CD4-positive, CD25-positive, alpha-beta regulatory T cell (primary cell): ENCODE results near the gene ZNF611. TPM values are rescaled to one million over a fixed set of nuclear protein-coding genes. Genes with fewer than 3 reads are reported as not detected.
A peak's percentile ranks its signal among the peaks of the same experiment; 100 is the strongest.

Experiments used
- ATAC-seq, 2 donors: fragments of 150-1000 bp; cut with Tn5 transposase; one replicate each; pipeline ENCODE4 v1.10.0; 2021; ENCODE audit warnings: low read depth in 2 of 2, moderate number of reproducible peaks in 2 of 2, moderate library complexity in 1 of 2
- DNase-seq, 3 donors: peaks; one replicate each; pipeline versions ENCODE4 v3.0.0 to v3.0.0-alpha.2; 2012 to 2022; ENCODE audit warnings: mixed read lengths in 1 of 3
- H3K27ac ChIP-seq: one replicate; pipeline ENCODE4 v1.7.0; 2013; ENCODE audit warnings: mild to moderate bottlenecking, low read length; ENCODE audit not compliant: insufficient read depth, poor library complexity, severe bottlenecking
- H3K27me3 ChIP-seq: one replicate; pipeline ENCODE4 v1.7.0; 2013; ENCODE audit warnings: low read length; ENCODE audit not compliant: control insufficient read depth, insufficient read depth
- H3K36me3 ChIP-seq: one replicate; pipeline ENCODE4 v1.7.0; 2013; ENCODE audit warnings: mild to moderate bottlenecking, low read length, moderate library complexity; ENCODE audit not compliant: control insufficient read depth, insufficient read depth
- H3K4me1 ChIP-seq: 2 replicates; pipeline ENCODE4 v1.7.0; 2013; ENCODE audit warnings: mild to moderate bottlenecking, low read length; ENCODE audit not compliant: insufficient read depth, control insufficient read depth, poor library complexity, severe bottlenecking
- H3K4me3 ChIP-seq: one replicate; pipeline ENCODE4 v1.7.0; 2013; ENCODE audit warnings: low read depth, mild to moderate bottlenecking, low read length, moderate library complexity
- H3K9me3 ChIP-seq, 2 experiments: 1 replicate in 1 of 2; 2 replicates in 1 of 2; pipeline ENCODE4 v1.7.0; 2013; ENCODE audit warnings: low read length in 2 of 2, mild to moderate bottlenecking in 1 of 2, moderate library complexity in 1 of 2; ENCODE audit not compliant: control insufficient read depth in 2 of 2
- H3K27ac Mint-ChIP-seq, 3 donors: one replicate each; pipeline ENCODE4 v1.8.0; 2020 to 2022; ENCODE audit warnings: mild to moderate bottlenecking in 3 of 3, mixed read lengths in 3 of 3, moderate library complexity in 2 of 3
- H3K27me3 Mint-ChIP-seq: one replicate; pipeline ENCODE4 v1.8.0; 2022; ENCODE audit warnings: mild to moderate bottlenecking, mixed read lengths
- H3K36me3 Mint-ChIP-seq: one replicate; pipeline ENCODE4 v1.8.0; 2020; ENCODE audit warnings: mixed read lengths
- H3K4me1 Mint-ChIP-seq, 4 donors: one replicate each; pipeline ENCODE4 v1.8.0; 2020 to 2022; ENCODE audit warnings: mixed read lengths in 4 of 4, mild to moderate bottlenecking in 1 of 4
- H3K4me3 Mint-ChIP-seq, 4 donors: one replicate each; pipeline ENCODE4 v1.8.0; 2020 to 2022; ENCODE audit warnings: mild to moderate bottlenecking in 4 of 4, mixed read lengths in 4 of 4, moderate library complexity in 3 of 4
- H3K9me3 Mint-ChIP-seq, 7 donors: one replicate each; pipeline ENCODE4 v1.8.0; 2020 to 2022; ENCODE audit warnings: mixed read lengths in 7 of 7, mild to moderate bottlenecking in 3 of 7, moderate library complexity in 2 of 7
- polyA plus RNA-seq, 4 donors: library from polyadenylated mRNA; unstranded; fragments of 300-500 nt; fragmentation: Illumina TruSeq; gene quantifications; one replicate each; pipeline ENCODE4 v1.2.3, GENCODE V29; 2021
- total RNA-seq: library from RNA; stranded (reverse); gene quantifications from one replicate; pipeline ENCODE4 v1.2.3, GENCODE V29; 2022

Gene ZNF611
- total and polyA plus RNA-seq, 5 donors from 2014 or later = 19.0 to 34.1 (median 26.9) TPM

DNA sequence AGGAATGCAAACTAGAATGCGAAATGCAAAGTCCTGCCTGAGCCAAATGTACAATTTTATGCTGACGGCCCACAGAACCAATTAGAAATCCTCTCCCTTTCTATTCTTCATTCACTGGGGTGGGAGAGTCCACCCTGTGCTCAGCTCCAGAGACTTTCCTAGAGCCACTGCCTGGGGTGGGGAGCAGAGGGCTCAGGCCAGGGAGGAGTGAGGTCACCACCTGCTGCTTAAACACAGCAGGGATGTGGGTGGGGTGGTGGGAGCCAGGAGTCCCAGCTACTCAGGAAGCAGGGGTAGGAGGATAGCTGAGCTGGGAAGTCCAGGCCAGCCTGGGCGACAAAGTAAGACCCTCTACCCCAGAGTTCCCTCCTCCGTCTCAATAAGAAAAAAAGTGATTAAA lies 69.8 kb downstream of the ZNF611 start:
- Histone ChIP-seq H3K4me3 (no peak overlapping the region), H3K27ac (no peak overlapping the region), H3K27me3 (no peaks in the 10 kb centered on the region), H3K4me1 (no peaks in the 10 kb centered on the region), H3K9me3 (peaks cover 15 to 20% of the 10 kb centered on the region in 2 experiments), H3K36me3 (peaks cover 43% of the 10 kb centered on the region)
- ATAC-seq = no peak
- Mint-ChIP-seq H3K4me1 (peaks cover 0 to 17% (median 4%) of the 10 kb centered on the region in 4 donors), H3K4me3 (no peak overlapping the region), H3K27me3 (no peaks in the 10 kb centered on the region), H3K36me3 (peaks cover 68% of the 10 kb centered on the region), H3K27ac (peak overlapping the region in 1 of 3 donors; percentile 42), H3K9me3 (peaks cover 0 to 30% (median 2%) of the 10 kb centered on the region in 7 donors)
- DNase-seq = no peak

DNA sequence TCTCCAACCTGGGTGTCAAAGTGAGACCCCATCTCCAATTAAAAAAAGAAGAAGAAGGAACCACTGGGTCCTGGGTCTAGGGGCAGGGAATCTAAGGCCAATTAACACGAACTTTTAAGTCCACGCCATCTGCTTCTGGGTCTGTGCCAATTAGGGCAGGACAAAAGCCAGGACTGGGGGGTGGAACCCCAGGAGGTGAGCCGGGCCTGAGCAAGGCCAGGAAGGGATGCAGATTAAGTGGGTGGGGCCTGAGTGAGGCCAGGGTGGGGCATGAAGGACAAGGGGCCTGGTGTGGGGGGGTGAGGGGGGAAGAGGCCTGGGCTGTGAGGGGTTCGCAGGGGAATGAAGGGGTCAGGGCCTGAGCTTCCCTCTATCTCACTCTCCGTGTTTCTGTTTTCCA lies 70.4 kb downstream of the ZNF611 start:
- Histone ChIP-seq H3K4me3 (no peak overlapping the region), H3K36me3 (peaks cover 44% of the 10 kb centered on the region), H3K4me1 (no peaks in the 10 kb centered on the region), H3K27me3 (no peaks in the 10 kb centered on the region), H3K9me3 (peaks cover 17 to 19% of the 10 kb centered on the region in 2 experiments), H3K27ac (no peak overlapping the region)
- peaks cover 0 to 30% (median 2%) of the 10 kb centered on the region in 7 donors for H3K9me3 Mint-ChIP-seq
- ATAC-seq (no peak), DNase-seq (no peak)
- peaks cover 68% of the 10 kb centered on the region for H3K36me3 Mint-ChIP-seq
- no peaks in the 10 kb centered on the region for H3K27me3 Mint-ChIP-seq
- H3K4me3 Mint-ChIP-seq = no peak overlapping the region
- no peak overlapping the region for H3K27ac Mint-ChIP-seq
- H3K4me1 Mint-ChIP-seq = peaks cover 1 to 14% (median 4%) of the 10 kb centered on the region in 4 donors

DNA sequence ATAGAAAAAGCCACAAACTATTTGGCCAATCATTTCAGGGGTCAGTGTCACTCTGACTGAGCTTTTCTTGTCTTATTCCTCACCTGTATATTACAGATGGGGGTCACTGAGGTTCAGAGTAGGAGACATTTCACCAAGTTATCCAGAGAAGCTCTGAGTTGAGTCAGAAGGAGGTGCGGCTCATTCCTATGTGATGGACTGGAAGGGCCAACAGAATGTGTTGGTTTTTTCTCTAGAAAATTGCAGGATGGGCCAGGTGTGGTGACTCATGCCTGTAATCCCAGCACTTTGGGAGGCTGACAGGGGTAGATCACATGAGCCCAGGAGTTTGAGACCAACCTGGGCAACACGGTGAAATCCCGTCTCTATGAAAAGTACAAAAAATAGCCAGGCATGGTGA lies 72.2 kb downstream of the ZNF611 start:
- peaks cover 70% of the 10 kb centered on the region for H3K36me3 Mint-ChIP-seq
- H3K4me3 Mint-ChIP-seq = no peak overlapping the region
- peaks cover 0 to 38% (median 3%) of the 10 kb centered on the region in 7 donors for H3K9me3 Mint-ChIP-seq
- no peak overlapping the region for H3K4me3 ChIP-seq
- H3K27ac ChIP-seq = no peak overlapping the region
- H3K36me3 ChIP-seq = peaks cover 49% of the 10 kb centered on the region
- no peaks in the 10 kb centered on the region for H3K4me1 ChIP-seq
- H3K27me3 Mint-ChIP-seq = no peaks in the 10 kb centered on the region
- H3K27ac Mint-ChIP-seq = no peak overlapping the region
- H3K4me1 Mint-ChIP-seq = peaks cover 4 to 7% (median 5%) of the 10 kb centered on the region in 4 donors
- H3K9me3 ChIP-seq = peaks cover 18 to 27% of the 10 kb centered on the region in 2 experiments
- no peaks in the 10 kb centered on the region for H3K27me3 ChIP-seq
- ATAC-seq (no peak), DNase-seq (no peak)

DNA sequence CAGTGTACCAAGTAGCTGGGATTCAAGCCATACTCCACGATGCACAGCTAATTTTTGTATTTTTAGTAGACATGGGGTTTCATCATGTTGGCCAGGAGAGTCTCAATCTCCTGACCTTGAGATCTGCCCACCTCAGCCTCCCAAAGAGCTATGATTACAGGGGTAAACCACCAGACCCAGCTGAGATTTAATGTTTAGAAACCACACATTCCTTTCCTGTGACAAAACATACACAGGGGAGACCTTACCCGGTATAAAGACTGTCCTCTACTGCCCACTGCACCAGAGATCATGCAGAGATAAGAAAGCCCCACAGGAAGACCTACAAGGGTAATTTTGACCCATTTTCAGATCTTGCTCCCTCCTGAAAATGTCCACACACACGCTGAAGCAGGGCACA lies 73.9 kb downstream of the ZNF611 start:
- Histone ChIP-seq H3K36me3 (peaks cover 64% of the 10 kb centered on the region), H3K9me3 (peaks cover 23 to 37% of the 10 kb centered on the region in 2 experiments), H3K27ac (no peak overlapping the region), H3K27me3 (no peaks in the 10 kb centered on the region), H3K4me1 (no peaks in the 10 kb centered on the region), H3K4me3 (no peak overlapping the region)
- Mint-ChIP-seq H3K27ac (no peak overlapping the region), H3K4me1 (peaks cover 4 to 7% (median 5%) of the 10 kb centered on the region in 4 donors), H3K27me3 (no peaks in the 10 kb centered on the region), H3K4me3 (no peak overlapping the region), H3K36me3 (peaks cover 69% of the 10 kb centered on the region), H3K9me3 (peaks cover 0 to 40% (median 3%) of the 10 kb centered on the region in 7 donors)
- ATAC-seq (no peak), DNase-seq (no peak)

DNA sequence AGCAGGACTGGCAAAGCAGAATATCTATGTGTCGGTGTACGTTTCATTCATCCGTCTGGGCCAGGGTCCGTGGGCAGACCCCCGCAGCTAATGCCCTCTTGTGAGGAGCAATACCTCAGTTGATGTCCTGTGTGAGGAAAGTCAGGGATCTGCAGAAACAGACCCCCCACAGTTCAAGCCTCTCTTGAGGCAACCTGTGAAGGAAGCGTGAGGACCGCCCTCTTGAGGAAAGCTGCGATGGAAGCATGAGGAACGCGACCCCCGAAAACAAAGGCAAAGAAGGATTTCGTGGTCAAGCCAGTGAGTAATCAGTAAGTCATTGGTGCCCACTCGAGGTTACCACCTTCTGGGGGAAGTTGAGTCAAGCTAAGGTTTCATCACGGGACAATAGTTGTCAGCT lies 75.8 kb downstream of the ZNF611 start:
- Histone ChIP-seq H3K27me3 (no peaks in the 10 kb centered on the region), H3K36me3 (peaks cover 84% of the 10 kb centered on the region), H3K9me3 (peaks cover 33 to 57% of the 10 kb centered on the region in 2 experiments), H3K4me3 (no peak overlapping the region), H3K4me1 (no peaks in the 10 kb centered on the region), H3K27ac (no peak overlapping the region)
- no peak for DNase-seq
- Mint-ChIP-seq H3K4me1 (peaks cover 2 to 7% (median 4%) of the 10 kb centered on the region in 4 donors), H3K27me3 (no peaks in the 10 kb centered on the region), H3K27ac (no peak overlapping the region), H3K36me3 (peaks cover 80% of the 10 kb centered on the region), H3K9me3 (peaks cover 0 to 54% (median 5%) of the 10 kb centered on the region in 7 donors), H3K4me3 (no peak overlapping the region)
- ATAC-seq = no peak

DNA sequence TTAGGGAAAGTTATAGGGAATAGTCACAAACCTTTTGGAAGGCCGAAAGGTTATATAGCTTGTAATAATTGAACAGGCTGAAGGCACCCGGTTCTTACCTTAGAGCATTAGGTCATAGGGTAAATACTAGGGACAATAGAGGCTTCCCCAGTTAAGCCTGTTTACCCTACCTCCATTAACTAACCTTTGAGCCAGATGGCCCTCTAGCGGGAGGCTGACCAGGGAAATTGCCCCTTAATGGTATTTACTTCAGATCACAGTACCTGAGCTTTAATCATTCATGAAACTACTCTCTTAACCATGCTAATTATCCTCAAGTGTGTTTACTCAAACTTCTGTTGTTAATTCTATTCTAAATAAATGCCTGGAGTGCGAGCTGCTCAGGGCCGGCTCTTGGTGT lies 76.2 kb downstream of the ZNF611 start:
- DNase-seq (no peak), ATAC-seq (no peak)
- no peaks in the 10 kb centered on the region for H3K27me3 ChIP-seq
- Mint-ChIP-seq H3K36me3 (peaks cover 84% of the 10 kb centered on the region), H3K4me1 (peaks cover 2 to 7% (median 4%) of the 10 kb centered on the region in 4 donors), H3K27ac (no peak overlapping the region), H3K27me3 (no peaks in the 10 kb centered on the region), H3K4me3 (no peak overlapping the region), H3K9me3 (peaks cover 0 to 59% (median 9%) of the 10 kb centered on the region in 7 donors)
- peaks cover 33 to 61% of the 10 kb centered on the region in 2 experiments for H3K9me3 ChIP-seq
- no peak overlapping the region for H3K27ac ChIP-seq
- no peaks in the 10 kb centered on the region for H3K4me1 ChIP-seq
- H3K36me3 ChIP-seq = peaks cover 88% of the 10 kb centered on the region
- H3K4me3 ChIP-seq = no peak overlapping the region

DNA sequence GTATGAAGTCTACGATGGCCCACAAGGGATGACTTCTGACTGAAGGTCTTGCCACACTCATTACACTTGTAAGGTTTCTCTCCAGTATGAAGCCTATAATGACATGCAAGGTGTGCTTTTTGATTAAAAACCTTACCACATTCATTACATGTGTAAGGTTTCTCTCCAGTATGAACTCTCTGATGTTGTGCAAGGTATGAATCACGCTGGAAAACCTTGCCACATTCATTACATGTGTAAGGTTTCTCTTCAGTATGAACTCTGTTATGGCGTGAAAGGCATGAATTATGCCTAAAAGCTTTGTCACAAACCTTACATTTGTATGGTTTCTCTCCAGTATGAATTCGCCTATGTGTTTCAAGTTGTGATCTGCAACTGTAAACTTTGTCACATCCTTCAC lies 81.7 kb downstream of the ZNF611 start:
- Histone ChIP-seq H3K4me3 (no peak overlapping the region), H3K27ac (no peak overlapping the region), H3K9me3 (peaks cover 46 to 81% of the 10 kb centered on the region in 2 experiments), H3K4me1 (no peaks in the 10 kb centered on the region), H3K36me3 (peaks cover 59% of the 10 kb centered on the region), H3K27me3 (no peaks in the 10 kb centered on the region)
- H3K4me1 Mint-ChIP-seq = no peaks in the 10 kb centered on the region
- peak overlapping the region in 1 of 3 donors; percentile 20 for H3K27ac Mint-ChIP-seq
- no peak overlapping the region for H3K4me3 Mint-ChIP-seq
- no peak for DNase-seq
- peaks cover 63% of the 10 kb centered on the region for H3K36me3 Mint-ChIP-seq
- H3K9me3 Mint-ChIP-seq = peaks cover 0 to 77% (median 35%) of the 10 kb centered on the region in 7 donors
- no peak for ATAC-seq
- no peaks in the 10 kb centered on the region for H3K27me3 Mint-ChIP-seq
